Hepatic stellate cell (primary cell): ENCODE data around the gene PPM1E.
"Not testable (repeated sequence)": the region's sequence is repeated elsewhere in the genome, so short reads cannot be mapped to it uniquely, and the experiment has no call there.

Source experiments
- DNase-seq: peaks from one replicate; pipeline ENCODE4 v3.0.0; 2011; ENCODE audit warnings: low spot score

The PPM1E gene

GRCh38 chr17:58755577-58756245, at the start of gene PPM1E:
TSS of gene PPM1E (plus strand) at chr17:58755854.
- peak; percentile 59 for DNase-seq

- no peak for DNase-seq
Observed at GRCh38 chr17:58706351-58707140, 49.1 kb upstream of the PPM1E start.

DNA sequence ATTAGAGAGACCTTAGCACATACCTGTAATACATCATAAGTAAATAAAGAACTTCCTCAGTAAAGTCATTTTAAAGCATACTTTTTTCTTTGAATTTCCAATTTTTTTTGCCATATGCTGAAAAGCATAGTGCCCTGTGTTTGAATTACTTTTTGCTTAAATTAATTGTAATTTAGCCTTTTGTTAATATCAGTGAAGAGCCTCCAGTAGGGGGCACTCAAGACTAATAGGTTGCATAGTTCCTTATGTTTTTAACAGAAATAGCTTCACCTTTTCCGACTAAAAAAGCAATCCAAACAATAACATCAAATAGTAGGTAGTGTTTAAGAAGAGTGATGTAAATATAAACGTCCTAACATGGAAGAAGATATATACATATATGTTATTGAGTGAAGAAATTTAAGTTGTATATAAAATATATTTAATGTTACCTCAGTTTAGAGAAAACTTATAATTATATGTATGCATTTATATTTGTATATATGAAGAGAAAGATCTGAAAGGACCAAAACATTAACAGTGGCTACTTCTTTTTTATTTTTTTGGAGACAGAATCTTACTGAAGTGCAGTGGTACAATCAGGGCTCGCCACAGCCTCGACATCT, 44.6 kb upstream of the PPM1E start:
- DNase-seq, result peak; percentile 15

DNA sequence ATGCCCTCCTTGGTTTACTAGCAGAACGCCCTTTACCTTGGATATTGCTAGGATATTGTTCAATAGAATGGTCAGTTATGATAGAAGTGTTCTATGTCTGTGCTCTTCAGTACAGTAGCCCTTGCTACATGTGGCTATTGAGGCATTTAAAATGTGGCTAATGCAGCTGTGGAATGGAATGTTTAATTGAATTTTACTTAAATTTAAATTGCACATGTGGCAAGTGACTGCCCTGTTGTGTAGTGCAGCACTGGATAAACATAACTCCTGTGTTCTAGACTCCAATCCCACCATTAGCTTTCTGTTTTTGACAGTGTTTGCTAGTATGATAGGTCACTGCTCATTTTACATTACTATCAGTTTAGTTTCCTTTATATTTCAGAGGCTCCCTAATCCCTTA, 33.4 kb upstream of the PPM1E start:
- no peak for DNase-seq

DNA sequence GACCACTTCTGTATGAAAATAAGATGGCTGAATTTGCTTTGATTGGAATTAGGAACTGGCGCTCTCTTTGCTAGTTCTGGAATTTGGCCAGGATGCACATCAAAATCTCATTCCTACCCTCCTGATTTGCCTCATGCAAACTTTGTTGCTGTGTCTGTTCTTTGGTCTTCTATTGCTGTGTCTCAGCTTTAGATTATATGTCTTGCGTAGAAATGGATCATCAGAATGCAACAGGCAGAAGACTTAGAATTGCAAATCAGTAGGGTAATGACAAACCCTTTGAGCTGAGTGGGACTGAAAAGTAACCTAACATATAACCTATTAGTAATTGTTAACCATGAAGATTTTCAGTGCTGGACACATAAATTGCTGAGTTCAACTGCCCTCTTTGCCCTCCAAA, 33.0 kb upstream of the PPM1E start:
- no peak for DNase-seq

DNA sequence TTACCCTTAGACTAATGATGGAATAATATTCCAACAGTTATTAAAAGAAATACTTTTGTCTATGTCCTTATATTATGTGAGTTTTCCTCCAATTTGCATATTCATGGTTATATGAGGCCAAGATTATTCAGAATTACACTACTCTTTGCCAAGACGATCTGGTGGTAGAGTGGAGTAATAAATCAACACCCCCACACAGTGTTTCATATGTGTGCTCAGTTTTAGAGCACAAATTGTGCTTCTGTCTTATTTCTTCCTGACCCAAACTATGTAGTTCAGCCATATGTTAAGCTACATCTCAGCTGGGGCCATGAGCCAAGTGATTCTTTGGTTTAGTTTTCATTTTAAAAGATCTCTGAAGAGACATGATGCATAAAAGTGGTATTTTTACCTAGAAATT, 26.9 kb upstream of the PPM1E start:
- no peak for DNase-seq

DNA sequence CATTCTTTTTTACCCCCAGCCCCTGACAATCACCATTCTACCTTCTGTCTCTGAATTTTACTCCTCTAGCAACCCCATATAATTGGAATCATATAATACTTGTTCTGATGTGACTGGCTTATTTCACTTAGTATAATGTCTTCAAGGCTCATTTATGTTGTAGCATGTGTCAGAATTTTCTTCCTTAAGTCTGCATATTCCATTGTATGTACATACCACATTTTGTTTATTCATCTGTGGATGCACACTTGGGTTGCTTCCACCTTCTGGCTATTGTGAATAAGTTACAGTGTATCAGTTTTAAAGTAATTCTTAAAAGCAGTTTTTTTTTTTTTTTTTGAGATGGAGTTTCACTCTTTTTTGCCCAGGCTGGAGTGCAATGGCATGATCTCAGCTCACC, 24.7 kb upstream of the PPM1E start:
- DNase-seq, result no peak

DNA sequence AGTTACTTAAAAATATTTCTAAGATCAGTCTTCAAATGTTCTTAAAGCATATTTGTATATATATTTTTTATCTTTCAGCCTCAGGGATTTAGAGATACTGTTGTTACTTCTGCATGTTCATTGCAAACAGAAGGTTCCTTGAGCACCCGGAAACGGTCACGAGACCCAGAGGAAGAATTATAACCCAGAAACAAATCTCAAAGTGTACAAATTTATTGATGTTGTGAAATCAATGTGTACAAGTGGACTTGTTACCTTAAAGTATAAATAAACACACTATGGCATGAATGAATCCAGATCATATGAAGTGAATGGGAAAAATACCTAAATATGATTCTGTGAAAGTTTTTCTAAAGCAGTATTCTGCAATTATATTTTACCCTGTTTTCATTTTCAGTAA, 21.6 kb upstream of the PPM1E start:
- DNase-seq, result no peak

DNA sequence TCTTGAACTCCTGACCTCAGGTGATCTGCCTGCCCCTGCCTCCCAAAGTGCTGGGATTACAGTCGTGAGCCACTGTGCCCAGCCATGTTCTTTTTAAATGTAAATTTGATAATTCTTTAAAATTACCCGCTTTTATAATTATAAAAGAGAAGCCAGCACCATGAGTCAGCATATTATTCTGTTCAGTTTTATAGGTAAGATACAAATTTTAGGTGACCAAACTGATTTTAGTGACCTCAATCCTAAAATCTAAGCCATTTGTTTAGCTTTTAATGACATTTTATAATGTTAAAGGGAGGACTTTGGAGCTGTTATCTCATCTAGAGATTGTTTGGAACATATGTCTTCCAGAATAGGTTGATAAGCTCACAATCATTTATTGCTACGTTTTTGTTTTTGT, 20.8 kb upstream of the PPM1E start:
- no peak for DNase-seq

DNA sequence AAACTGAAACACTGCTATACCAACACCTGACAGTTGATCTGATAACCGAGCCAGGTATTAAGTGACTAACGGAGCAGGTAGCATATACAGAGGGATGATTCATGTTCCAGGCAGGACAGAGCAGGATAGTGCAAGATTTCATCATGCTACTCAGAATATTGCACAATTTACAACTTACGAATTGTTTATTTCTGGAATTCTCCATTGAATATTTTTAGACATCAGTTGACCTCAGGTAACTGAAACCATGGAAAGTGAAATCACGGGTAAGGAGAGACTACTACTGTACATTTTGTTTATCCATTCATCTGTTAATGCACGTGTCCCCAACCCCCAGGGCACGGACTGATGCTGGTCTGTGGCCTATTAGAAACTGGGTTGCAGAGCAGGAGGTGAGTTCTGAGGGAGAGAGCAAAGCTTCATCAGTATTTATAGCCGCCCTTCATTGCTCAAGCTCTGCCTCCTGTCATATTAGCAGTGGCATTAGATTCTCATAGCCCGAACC, 14.5 kb upstream of the PPM1E start:
- no peak for DNase-seq

DNA sequence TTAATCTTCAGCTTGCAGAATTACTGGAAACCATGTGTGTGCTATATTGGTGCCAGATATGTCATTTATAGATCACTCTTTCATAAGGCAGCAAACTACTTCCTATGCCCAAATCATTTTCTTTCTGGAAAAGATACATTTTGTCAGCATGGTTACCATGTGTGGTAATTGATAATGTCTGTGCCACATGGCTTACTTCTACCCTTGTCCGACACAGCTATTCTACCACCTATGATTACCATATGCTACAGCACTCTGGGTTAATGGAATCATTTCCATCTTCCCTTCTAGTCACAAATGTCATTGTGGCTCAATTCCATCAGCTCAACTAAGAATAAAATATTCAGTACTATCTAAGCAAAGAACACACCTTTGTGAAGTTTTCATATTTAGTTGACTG, 8.0 kb upstream of the PPM1E start:
- DNase-seq, result no peak

- DNase-seq, result not testable (repeated sequence)
Observed at GRCh38 chr17:58749627-58750026, 6.0 kb upstream of the PPM1E start.

DNA sequence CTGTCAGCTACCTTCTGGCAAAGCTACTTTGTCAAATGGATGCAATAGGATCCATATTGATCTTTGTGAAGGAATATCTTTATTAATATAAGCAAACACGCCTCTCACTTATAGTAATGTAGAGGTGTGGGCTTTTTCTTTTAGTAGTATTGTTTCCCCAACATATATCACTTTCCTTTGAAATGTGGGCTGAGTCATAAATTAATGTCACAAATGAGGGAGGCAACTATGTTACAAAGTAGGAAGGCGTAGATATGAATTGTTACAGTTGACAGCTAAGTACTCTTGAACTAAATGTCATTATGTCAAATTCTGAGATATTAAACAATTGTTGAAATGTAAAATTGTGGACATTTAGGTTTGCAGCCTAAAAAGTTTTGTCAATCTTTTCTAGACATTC, 2.6 kb upstream of the PPM1E start:
- no peak for DNase-seq

DNA sequence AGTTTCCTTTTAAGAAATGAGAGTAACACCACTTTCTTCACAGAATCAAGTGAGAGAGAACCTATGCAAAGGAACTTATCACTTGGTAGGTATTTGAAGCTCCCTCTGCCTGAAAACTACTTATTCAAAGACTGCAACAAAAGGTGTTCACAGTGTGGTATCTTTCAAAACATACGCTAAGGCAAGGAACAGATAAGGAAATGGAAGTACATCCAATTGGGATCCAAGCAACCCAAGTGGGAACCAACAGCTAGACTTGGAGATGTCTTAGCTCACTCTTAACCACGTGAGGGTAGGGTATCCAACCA, 431 bp upstream of the PPM1E start:
- DNase-seq, result no peak

DNA sequence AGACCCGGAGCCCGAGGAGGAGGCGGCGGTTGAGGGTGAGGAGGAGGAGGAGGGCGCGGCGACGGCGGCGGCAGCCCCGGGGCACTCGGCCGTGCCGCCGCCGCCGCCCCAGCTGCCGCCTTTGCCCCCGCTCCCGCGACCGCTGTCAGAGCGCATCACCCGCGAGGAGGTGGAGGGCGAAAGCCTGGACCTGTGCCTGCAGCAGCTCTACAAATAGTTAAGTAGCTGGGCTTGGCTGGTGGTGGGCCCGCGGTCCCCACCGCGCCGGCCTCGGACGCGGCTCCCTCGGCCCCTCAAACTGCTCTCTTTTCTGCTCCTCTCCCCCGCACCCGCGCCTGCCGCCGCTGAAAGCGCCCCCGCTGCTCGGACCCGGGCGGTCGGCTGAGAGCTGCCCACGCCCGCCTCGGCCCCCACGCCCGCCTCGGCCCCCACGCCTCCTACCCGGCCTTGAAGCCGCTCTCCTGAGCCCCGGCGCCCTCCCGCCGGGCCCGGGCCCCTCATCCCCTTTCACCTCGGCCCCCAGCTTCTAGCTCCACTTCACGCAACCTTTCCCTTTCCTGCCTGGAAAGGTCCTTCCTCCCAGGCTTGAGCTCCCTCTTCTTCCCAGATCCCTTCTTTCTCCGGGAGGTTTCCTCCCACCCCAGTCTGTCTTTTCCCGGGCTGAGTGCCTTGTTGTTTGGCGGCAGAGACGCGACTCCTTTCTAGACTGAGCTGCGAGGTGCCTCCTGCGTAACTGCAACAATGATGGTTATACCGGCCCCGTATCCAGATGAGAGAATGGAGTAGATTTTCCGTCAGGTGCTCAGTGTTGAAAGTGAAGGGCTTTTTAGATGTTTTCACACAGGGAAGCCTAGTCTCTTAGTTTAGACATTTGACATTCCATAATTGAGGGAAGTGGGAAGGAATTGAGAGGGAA, 850 bp downstream of the PPM1E start:
- peak; percentile 15 for DNase-seq

DNA sequence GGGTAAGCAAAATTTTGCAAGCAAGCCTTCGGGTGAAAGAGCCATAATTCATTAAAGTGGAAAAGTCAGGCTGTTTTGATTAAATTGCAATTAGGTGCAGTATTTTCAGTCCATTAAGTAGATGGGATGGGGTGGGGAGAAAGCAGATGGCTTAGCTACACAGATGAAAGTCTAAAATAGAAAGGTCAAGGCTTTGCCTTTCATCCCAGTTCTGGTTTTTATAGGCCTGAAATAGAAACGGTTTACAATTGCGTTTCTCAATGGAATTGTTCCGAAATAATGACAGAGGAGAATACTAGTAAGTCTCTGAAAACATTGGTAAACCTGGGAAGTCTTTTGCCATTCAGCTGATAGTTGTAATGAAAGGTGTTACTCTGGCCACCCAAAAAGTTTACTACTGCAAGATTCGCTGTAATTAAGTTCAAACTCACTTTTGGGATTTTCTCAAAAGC, 1.5 kb downstream of the PPM1E start:
- no peak for DNase-seq

- DNase-seq, result no peak
Observed at GRCh38 chr17:58758890-58759289, 3.2 kb downstream of the PPM1E start.

- no peak for DNase-seq
Observed at GRCh38 chr17:58759522-58759921, 3.9 kb downstream of the PPM1E start.

GRCh38 chr17:58760248-58760647, 4.6 kb downstream of the PPM1E start:
- DNase-seq, result no peak

- no peak for DNase-seq
Observed at GRCh38 chr17:58763263-58763662, 7.6 kb downstream of the PPM1E start.

- no peak for DNase-seq
Observed at GRCh38 chr17:58764373-58764772, 8.7 kb downstream of the PPM1E start.

- not testable (repeated sequence) for DNase-seq
Observed at GRCh38 chr17:58778482-58778881, 22.8 kb downstream of the PPM1E start.
